Stimulated activated naive CD8-positive, alpha-beta T cell treated with anti-CD3 and anti-CD28 coated beads, Interleukin-15, amount 100 ng/mL, for 72 hours (primary cell): Measurements from ENCODE around the gene SOX9.
"Not testable (repeated sequence)": the region's sequence is repeated elsewhere in the genome, so short reads cannot be mapped to it uniquely, and the experiment has no call there.

Experiments
- ATAC-seq: fragments of 150-1000 bp; cut with Tn5 transposase; 2 replicates; pipeline ENCODE4 v1.10.0; 2021; ENCODE audit warnings: mild to moderate bottlenecking, moderate library complexity
- DNase-seq, 2 donors: peaks; one replicate each; pipeline ENCODE4 v3.0.0; 2021 to 2022
- H3K27ac Mint-ChIP-seq, 2 donors: one replicate each; pipeline ENCODE4 v1.8.0; 2022; ENCODE audit warnings: mild to moderate bottlenecking in 2 of 2, mixed read lengths in 2 of 2, moderate library complexity in 2 of 2
- H3K27me3 Mint-ChIP-seq: one replicate; pipeline ENCODE4 v1.8.0; 2022; ENCODE audit warnings: mixed read lengths
- H3K4me1 Mint-ChIP-seq: one replicate; pipeline ENCODE4 v1.8.0; 2022; ENCODE audit warnings: mild to moderate bottlenecking, mixed read lengths
- H3K4me3 Mint-ChIP-seq, 2 donors: one replicate each; pipeline ENCODE4 v1.8.0; 2022; ENCODE audit warnings: mild to moderate bottlenecking in 2 of 2, mixed read lengths in 2 of 2, moderate library complexity in 1 of 2
- H3K9me3 Mint-ChIP-seq, 2 donors: one replicate each; pipeline ENCODE4 v1.8.0; 2022; ENCODE audit warnings: mixed read lengths in 2 of 2

The SOX9 gene

DNA sequence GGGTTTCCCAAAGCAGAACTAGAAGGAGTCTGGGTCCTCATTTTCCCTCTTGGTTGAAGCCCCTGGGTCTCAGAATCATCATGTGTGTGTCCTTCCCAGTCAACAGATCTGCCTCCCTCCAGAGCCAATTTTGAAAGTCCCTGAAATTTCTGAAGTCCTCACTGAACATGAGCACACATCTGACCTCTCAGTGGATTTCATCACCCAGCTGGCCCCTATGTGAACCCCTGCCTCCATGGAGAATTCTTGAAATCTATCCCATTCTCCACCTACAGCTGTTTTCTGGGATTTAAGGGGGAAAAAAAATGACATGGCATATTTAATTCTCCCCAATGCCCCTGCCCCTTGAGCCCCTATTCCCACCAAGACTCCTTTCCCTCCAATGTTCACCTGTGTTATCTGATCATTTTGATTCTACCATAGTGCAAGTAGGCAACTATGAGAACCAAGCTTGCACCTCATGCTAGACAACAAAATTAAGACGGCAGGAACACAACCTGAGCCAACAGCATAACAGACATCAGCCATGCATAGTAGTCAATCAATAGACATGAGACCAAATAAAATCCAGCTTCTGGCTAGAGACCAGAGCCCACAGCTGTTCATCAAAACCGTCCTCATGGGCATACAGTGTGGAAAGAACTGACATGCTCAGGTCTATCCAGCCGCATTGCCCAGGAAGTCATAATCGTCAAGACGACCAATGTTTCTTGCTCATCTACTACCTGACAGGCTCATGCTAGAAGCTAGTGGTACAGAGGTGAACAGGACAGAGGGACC is 14.9 kb downstream of the SOX9 start:
- Mint-ChIP-seq H3K9me3 (peaks cover 0 to 7% of the 10 kb centered on the region in 2 donors), H3K4me1 (no peaks in the 10 kb centered on the region), H3K27me3 (peaks cover 23% of the 10 kb centered on the region), H3K27ac (no peak overlapping the region), H3K4me3 (no peak overlapping the region)
- ATAC-seq (no peak), DNase-seq (no peak)

DNA sequence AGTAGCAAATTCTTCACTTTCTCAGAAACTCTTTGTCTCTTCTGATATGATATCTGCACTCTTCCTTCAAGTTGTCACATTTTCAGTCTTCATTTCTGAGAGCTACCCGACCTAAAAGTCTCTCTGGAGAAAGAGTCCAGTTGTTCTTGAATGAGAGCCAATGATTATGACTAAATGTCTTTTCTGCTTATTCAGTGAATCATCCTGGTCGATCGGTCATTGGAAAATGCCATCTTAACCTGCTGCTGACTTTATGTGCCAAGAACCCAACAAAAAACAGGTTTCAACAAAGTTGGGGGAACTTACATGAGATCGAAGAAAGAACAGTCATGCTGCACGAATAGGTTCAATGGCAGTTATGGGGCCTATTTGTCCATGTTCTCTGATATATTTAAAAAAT is 15.9 kb downstream of the SOX9 start:
- no peak for DNase-seq
- ATAC-seq, result no peak
- Mint-ChIP-seq H3K9me3 (peaks cover 0 to 7% of the 10 kb centered on the region in 2 donors), H3K27me3 (peaks cover 23% of the 10 kb centered on the region), H3K27ac (no peak overlapping the region), H3K4me3 (no peak overlapping the region), H3K4me1 (no peaks in the 10 kb centered on the region)

DNA sequence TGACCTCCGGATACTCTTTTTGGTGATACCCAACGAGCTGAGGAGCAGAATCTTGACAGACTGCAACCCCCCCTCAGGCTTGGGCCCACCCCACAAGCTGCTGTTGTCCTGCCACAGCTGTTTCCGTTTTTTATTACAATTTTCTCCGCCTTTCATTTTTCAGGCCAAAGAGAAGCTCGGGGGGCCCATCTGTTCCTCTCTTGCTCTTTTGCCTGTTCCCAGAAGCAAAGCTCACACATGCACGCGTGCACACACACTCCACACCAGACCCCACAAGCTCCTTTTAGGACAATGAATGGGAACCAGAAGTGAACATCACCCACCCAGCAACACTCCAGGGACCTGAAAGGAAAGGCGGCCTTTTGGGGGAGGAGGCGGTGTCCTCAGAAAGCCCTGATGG is 16.3 kb downstream of the SOX9 start:
- DNase-seq, result no peak
- Mint-ChIP-seq H3K27ac (no peak overlapping the region), H3K27me3 (peaks cover 23% of the 10 kb centered on the region), H3K4me3 (no peak overlapping the region), H3K9me3 (peaks cover 0 to 7% of the 10 kb centered on the region in 2 donors), H3K4me1 (no peaks in the 10 kb centered on the region)
- no peak for ATAC-seq

DNA sequence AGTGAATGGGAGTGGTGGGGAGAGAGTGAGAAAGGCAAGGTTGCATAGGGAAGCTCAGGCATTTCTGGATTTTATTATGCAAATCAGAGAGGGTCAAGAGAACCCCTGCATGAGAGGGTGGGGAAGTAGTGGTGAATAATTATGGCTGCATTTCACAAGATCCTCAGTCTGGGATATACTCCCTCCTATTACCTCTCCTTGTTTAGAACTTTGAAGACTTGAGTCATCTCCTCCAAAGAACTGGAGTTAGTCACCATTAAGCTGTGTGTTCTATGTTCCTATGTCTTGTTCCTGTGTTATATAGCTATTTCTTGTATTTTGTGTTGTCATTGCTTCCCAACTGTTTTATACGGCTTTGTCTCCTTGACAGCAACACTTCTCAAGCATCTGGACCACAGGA is 18.4 kb downstream of the SOX9 start:
- Mint-ChIP-seq H3K9me3 (no peaks in the 10 kb centered on the region), H3K27me3 (peaks cover 18% of the 10 kb centered on the region), H3K4me1 (no peaks in the 10 kb centered on the region), H3K4me3 (no peak overlapping the region), H3K27ac (no peak overlapping the region)
- DNase-seq (no peak), ATAC-seq (no peak)

DNA sequence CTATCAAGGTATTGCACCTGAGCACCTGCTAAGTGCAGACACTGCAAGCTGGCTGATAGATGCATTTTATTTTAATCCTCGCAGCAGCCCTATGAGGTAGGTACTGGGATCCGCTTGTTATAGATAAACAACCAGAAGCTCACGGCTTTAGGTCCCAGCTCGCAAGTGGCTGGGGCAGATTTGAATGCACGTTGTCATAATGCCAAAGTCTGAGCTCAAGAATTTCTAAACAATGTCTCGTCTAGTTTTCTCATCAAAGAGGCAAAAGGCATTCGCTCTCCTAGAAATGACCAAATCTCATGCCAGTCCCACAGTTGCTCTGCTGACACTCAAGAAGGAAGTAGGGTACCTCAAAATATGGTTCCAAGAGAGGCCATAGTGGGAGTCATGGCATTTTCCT is 20.5 kb downstream of the SOX9 start:
- Mint-ChIP-seq H3K4me3 (no peak overlapping the region), H3K9me3 (peaks cover 0 to 9% of the 10 kb centered on the region in 2 donors), H3K27me3 (no peaks in the 10 kb centered on the region), H3K27ac (no peak overlapping the region), H3K4me1 (no peaks in the 10 kb centered on the region)
- ATAC-seq, result no peak
- no peak for DNase-seq

DNA sequence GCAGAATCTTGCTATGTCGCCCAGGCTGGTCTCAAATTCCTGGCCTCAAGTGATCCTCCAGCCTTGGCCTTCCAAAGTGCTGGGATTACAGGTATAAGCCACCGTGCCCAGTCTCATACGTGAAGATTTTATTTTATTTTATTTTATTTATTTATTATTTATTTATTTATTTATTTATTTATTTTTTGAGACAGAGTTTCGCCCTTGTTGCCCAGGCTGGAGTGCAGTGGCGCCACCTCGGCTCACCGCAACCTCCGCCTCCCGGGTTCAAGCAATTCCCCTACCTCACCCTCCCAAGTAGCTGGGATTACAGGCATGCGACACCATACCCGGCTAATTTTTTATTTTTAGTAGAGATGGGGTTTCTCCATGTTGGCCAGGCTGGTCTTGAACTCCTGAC is 21.3 kb downstream of the SOX9 start:
- not testable (repeated sequence) for H3K27me3 Mint-ChIP-seq, H3K4me1 Mint-ChIP-seq, H3K4me3 Mint-ChIP-seq, H3K27ac Mint-ChIP-seq, ATAC-seq, DNase-seq
- peaks cover 0 to 12% of the 10 kb centered on the region in 2 donors for H3K9me3 Mint-ChIP-seq

DNA sequence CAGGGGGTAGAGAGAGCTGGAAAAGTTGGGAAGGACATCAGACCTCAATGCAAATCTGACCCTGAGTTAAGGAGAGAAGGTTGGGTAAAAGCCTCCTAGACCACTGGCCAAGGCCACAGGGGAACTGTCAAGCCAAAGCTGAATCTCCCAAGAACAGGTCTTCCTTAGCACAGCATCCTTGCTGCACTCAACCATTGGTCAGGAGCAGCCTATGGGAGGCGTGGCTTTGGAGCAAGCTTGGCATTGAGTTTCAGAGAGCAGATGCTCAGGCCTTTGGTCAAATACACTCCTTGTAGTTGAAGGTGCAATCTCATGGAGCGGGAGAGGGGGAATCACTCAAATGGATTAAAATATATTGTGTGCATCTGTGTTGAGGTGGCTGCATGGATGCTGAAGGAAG is 21.8 kb downstream of the SOX9 start:
- Mint-ChIP-seq H3K4me1 (no peaks in the 10 kb centered on the region), H3K4me3 (no peak overlapping the region), H3K27me3 (no peaks in the 10 kb centered on the region), H3K9me3 (peaks cover 0 to 12% of the 10 kb centered on the region in 2 donors), H3K27ac (no peak overlapping the region)
- no peak for DNase-seq
- ATAC-seq, result no peak

DNA sequence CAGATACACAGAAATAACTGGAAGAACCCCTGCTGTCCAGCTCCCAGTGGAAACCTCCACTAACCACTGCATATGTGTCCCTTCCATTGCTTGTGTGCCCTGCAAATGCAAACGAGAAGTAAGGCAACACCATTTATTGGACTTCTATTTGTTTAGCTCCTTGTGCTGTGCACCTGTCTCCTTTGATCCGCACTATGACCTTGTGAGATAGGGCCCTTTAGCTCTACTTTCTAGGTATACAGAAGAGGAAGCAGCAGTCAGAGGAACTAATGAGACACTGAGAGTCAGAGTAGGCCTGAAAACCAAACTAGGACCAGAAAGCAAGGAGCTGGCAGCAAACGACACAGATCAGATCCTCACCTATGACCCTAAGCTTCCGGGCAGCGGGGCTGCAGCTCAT is 22.4 kb downstream of the SOX9 start:
- Mint-ChIP-seq H3K4me1 (no peaks in the 10 kb centered on the region), H3K27me3 (no peaks in the 10 kb centered on the region), H3K27ac (no peak overlapping the region), H3K4me3 (no peak overlapping the region), H3K9me3 (peaks cover 0 to 12% of the 10 kb centered on the region in 2 donors)
- ATAC-seq (no peak), DNase-seq (no peak)

DNA sequence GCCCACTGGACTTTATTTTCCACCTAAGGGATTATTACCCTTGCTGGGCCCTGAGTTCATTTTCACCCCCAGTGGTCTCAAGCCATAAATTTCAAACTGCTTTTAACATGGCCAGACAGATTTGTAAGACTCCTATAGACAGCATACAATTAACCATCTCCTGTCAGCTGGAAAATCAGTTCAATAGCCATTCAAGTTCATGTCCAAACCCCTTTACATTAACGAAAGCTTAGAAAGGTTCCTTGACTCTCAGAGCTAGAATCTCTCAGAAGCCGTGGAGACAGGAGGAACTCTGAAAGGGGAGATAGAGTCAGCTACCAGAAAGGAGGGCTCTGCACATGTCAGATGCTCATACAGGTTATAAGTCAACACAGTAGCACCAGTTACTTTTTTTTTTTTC is 23.3 kb downstream of the SOX9 start:
- H3K9me3 Mint-ChIP-seq, result peaks cover 0 to 12% of the 10 kb centered on the region in 2 donors
- H3K27me3 Mint-ChIP-seq, result no peaks in the 10 kb centered on the region
- no peak overlapping the region for H3K4me3 Mint-ChIP-seq
- H3K27ac Mint-ChIP-seq, result no peak overlapping the region
- no peak for DNase-seq
- ATAC-seq, result no peak
- no peaks in the 10 kb centered on the region for H3K4me1 Mint-ChIP-seq

DNA sequence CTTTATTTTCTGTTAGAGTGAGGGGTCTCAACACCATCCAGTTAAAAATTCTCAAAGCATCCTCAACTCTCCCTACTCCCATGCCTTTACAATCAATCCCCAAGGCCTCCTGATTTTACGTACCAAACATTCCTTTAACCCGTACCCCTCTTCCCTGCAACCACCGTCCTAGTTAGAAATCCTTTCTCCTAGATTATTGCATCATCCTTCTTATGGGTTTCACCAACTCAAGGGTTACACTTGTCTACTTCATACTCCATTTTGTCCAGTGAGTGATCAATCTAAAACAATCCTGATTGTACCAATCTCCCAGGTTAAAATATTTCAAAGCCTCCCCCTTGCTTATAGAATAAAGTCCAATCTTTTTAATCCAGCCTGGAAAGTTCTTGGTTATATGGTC is 24.7 kb downstream of the SOX9 start:
- ATAC-seq, result no peak
- H3K4me1 Mint-ChIP-seq, result no peaks in the 10 kb centered on the region
- H3K27me3 Mint-ChIP-seq, result no peaks in the 10 kb centered on the region
- H3K27ac Mint-ChIP-seq, result no peak overlapping the region
- no peak overlapping the region for H3K4me3 Mint-ChIP-seq
- no peak for DNase-seq
- peaks cover 0 to 12% of the 10 kb centered on the region in 2 donors for H3K9me3 Mint-ChIP-seq

DNA sequence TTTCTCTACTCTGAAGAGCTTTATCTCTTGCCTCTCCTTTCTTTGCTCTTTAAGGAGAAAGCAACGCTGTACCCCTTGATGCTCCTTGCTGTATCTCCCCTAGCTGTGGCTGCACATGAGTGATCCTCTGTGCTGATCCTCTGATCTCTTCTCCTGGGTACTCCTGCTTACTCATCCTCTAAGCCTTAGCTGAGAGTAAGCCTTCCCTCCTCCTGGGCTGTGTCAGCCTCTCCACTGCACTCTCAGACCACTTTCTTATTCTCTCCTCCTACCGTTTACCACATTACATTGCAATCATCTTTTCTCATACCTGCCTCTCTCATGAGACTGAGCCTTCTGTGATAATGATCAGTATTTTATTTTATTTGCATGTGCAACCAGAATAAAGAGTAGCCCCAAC is 25.1 kb downstream of the SOX9 start:
- H3K9me3 Mint-ChIP-seq, result peaks cover 0 to 12% of the 10 kb centered on the region in 2 donors
- H3K27me3 Mint-ChIP-seq, result peaks cover 2% of the 10 kb centered on the region
- DNase-seq (no peak), ATAC-seq (no peak)
- H3K4me3 Mint-ChIP-seq, result no peak overlapping the region
- no peaks in the 10 kb centered on the region for H3K4me1 Mint-ChIP-seq
- H3K27ac Mint-ChIP-seq, result no peak overlapping the region

DNA sequence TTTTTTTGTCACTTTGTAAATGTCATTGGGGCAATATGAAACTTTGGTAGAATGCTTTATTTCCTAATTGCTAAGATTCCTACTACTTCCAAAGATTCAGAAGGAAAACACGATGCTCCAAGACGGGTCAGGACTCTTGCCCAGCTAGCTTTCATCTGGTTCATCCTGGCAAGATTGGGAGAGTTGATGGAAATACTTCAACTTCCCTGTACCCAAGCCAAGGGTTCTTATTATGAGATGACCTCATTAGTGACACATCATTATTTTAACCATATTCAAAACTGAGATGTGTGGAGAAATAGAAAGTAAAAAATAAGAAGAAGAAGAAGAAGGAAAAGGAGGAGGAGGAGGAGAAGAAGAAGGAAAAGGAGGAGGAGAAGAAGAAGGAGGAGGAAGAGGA is 25.6 kb downstream of the SOX9 start:
- DNase-seq, result no peak
- Mint-ChIP-seq H3K9me3 (peaks cover 0 to 12% of the 10 kb centered on the region in 2 donors), H3K27ac (no peak overlapping the region), H3K4me1 (no peaks in the 10 kb centered on the region), H3K4me3 (no peak overlapping the region), H3K27me3 (peaks cover 6% of the 10 kb centered on the region)
- no peak for ATAC-seq

DNA sequence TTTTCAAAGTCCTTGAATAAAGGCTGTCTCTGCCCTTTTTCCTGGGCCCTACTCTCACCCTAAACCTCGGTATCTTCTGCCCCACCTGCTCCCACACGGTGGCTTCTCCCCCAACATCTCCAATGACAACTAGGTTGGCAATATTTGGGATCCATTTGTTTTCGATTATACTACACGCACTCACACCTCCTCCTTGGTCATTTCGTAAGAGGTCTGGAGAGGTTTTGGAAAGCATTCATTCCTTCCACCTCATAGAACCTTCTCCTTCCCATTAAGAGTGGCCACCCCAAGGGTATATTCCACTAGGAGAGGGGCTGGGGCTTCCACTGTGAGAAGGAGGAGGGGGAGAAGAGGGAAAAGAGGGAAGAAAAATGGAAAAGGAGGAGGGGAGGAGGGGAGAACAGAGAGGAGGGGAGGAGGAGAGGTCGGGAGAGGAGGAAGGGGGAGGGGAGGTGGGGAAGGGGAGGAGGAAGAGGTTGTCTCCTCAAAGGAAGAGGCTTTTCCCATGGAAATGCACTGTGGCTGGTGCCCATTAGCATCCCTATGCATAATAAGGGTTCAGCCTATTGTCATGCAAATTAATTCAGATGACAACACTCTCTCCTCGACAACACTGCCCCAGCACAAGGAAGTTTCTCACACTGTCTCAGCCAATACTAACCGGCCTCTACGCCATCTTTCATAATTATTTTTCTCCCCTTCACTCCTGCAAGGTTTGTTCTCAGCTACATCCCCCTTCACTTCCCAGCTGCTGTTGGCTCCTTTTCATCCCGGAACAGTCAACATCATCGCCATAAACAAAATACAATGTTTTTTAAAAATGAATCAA is 30.0 kb downstream of the SOX9 start:
- peaks cover 20% of the 10 kb centered on the region for H3K27me3 Mint-ChIP-seq
- ATAC-seq, result no peak
- H3K9me3 Mint-ChIP-seq, result peaks cover 0 to 8% of the 10 kb centered on the region in 2 donors
- no peak overlapping the region for H3K4me3 Mint-ChIP-seq
- H3K4me1 Mint-ChIP-seq, result no peaks in the 10 kb centered on the region
- DNase-seq, result no peak
- H3K27ac Mint-ChIP-seq, result no peak overlapping the region

DNA sequence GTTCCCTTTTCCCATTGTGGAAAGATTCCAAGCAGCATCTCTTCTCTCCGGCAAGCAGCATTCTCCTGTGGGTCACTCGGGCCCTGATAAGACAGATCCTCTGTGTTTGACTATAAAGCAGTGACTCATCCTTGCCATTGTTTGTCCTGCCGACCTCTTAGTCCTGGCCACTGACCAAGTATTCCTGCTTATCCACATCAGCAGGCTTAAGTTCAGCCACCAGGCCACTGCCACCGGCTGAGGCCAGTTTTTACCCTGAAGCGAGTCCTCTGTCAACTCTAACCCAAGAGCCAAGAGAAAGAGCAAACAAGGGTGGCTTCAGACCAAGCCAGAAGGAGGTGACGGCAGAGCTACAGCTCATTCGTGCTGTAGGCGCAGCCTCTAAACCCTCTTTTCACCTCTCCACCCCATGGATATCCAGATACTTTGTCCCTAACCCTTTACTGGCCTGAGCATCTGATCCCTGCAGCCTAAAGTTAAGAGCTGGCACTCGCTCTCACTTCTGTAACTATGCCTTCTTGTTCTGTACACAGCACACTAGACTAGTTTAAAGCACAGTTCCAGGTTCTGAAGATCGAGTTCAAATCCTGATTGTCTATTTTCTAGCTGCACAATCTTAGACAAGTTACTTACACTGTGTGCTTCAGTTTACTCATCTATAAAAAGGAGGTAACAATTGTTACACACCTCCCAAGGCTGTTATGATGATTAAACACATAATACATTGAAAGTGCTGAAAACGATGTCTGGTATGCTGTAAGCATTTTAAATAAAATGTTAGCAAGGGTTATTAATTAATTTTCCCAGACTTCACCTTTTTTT is 31.0 kb downstream of the SOX9 start:
- Mint-ChIP-seq H3K9me3 (no peaks in the 10 kb centered on the region), H3K27me3 (peaks cover 20% of the 10 kb centered on the region), H3K4me1 (no peaks in the 10 kb centered on the region), H3K4me3 (no peak overlapping the region), H3K27ac (no peak overlapping the region)
- DNase-seq (no peak), ATAC-seq (no peak)

DNA sequence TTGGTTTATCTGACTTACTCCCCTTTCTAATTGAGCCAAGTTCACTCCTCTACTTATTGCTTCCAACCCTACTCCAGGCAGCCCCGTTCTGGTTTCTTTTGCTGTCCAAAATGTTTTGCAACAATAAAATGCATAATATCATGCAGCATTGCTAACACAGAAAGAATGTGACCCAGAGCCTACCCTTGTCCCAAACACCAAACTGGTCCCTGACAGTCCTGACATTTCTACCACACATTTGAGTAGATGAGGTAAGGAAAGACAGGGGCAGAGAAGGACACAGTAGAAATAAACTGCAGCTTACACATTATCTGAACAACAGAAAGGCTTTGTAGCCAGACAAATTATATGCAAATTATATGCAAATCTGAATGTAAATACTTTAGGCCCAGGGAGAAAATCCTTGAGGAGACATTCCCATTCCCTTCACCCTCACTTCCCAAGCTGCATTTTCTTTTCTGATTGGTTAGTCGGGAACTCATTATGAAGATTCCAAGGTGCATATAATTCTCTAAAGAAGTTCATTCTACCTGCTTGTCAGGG is 31.6 kb downstream of the SOX9 start:
- H3K4me1 Mint-ChIP-seq, result no peaks in the 10 kb centered on the region
- no peaks in the 10 kb centered on the region for H3K9me3 Mint-ChIP-seq
- H3K27ac Mint-ChIP-seq, result no peak overlapping the region
- peaks cover 20% of the 10 kb centered on the region for H3K27me3 Mint-ChIP-seq
- ATAC-seq (no peak), DNase-seq (no peak)
- no peak overlapping the region for H3K4me3 Mint-ChIP-seq
